Measurements from ENCODE around the gene HSFX1.

HSFX1 gene

GRCh38 chrX:149804102-149804501, 30.2 kb downstream of the HSFX1 start:
- no peak for DNase-seq (ENCODE audit: low spot score)

GRCh38 chrX:149807747-149808458, 34.0 kb downstream of the HSFX1 start:
- no peak for DNase-seq (ENCODE audit: low spot score)

- DNase-seq (ENCODE audit: low spot score) = no peak
Observed at GRCh38 chrX:149818652-149819051, 44.8 kb downstream of the HSFX1 start.

- DNase-seq (ENCODE audit: low spot score) = no peak
Observed at GRCh38 chrX:149819371-149819770, 45.5 kb downstream of the HSFX1 start.

DNA sequence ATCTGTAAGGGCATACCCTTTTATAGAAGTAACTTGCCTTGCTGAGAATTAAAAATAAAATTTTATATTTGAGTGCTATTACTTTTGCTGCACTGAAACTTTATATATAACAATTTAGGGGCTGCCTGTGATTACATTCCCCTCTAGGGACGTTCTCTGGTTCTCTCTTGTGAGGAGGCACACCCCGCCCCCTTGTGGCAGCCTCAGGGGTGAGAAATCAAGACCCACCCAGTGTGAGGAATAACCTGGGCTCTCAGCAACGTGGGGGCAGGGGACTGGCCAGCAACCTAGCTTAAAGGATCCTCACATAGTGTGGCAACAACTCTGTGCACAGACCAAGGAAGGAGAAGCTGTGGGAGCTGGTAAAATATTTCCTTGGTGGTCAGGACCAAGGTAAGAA, 51.6 kb downstream of the HSFX1 start:
- peak; percentile 0 for DNase-seq (ENCODE audit: low spot score)
